Breast epithelium (tissue), 3 donors: Measurements from ENCODE around the gene TMEM163.

Experiments
- CTCF ChIP-seq, 3 donors: fragments of 450-650 bp; IDR thresholded peaks; one replicate each; pipeline ENCODE4 v1.5.1; 2016 to 2017; ENCODE audit warnings: antibody characterized with exemption in 3 of 3, mild to moderate bottlenecking in 3 of 3, moderate library complexity in 3 of 3
- POLR2AphosphoS5 ChIP-seq, 3 donors: sonication (generic); formaldehyde crosslinking; IDR thresholded peaks; one replicate each; pipeline ENCODE4 v1.6.1; 2017; ENCODE audit warnings: antibody characterized with exemption in 3 of 3

- no peak for TF ChIP-seq CTCF (IDR thresholded peaks at IDR 0.05)
- TF ChIP-seq POLR2AphosphoS5 (IDR thresholded peaks at IDR 0.05), result no peak
Observed at GRCh38 chr2:134445985-134446382, 272.8 kb downstream of the TMEM163 start.
